Measurements from ENCODE around the gene ZNF775.

ZNF775 gene

GRCh38 chr7:150441524-150441923 is 62.4 kb downstream of the ZNF775 start:
- DNase-seq (ENCODE audit: low read depth), result no peak
- TF ChIP-seq CTCF (IDR thresholded peaks at IDR 0.05; ENCODE audit: control insufficient read depth, extremely low read depth, insufficient read depth), result no peak
- H3K4me3 ChIP-seq (ENCODE audit: low read depth, low read length), result no peak overlapping the region

- H3K4me3 ChIP-seq (ENCODE audit: low read depth, low read length), result no peak overlapping the region
- no peak for DNase-seq (ENCODE audit: low read depth)
- no peak for TF ChIP-seq CTCF (IDR thresholded peaks at IDR 0.05; ENCODE audit: control insufficient read depth, extremely low read depth, insufficient read depth)
Measured at GRCh38 chr7:150442811-150443210, 63.7 kb downstream of the ZNF775 start.

- no peak for DNase-seq (ENCODE audit: low read depth)
- TF ChIP-seq CTCF (IDR thresholded peaks at IDR 0.05; ENCODE audit: control insufficient read depth, extremely low read depth, insufficient read depth), result no peak
- H3K4me3 ChIP-seq (ENCODE audit: low read depth, low read length), result no peak overlapping the region
Measured at GRCh38 chr7:150443793-150444540, 64.8 kb downstream of the ZNF775 start.

GRCh38 chr7:150444674-150445365 is 65.7 kb downstream of the ZNF775 start:
- no peak for DNase-seq (ENCODE audit: low read depth)
- TF ChIP-seq CTCF (IDR thresholded peaks at IDR 0.05; ENCODE audit: control insufficient read depth, extremely low read depth, insufficient read depth), result no peak
- no peak overlapping the region for H3K4me3 ChIP-seq (ENCODE audit: low read depth, low read length)

GRCh38 chr7:150446288-150446938 is 67.3 kb downstream of the ZNF775 start:
- DNase-seq (ENCODE audit: low read depth), result no peak
- H3K4me3 ChIP-seq (ENCODE audit: low read depth, low read length), result no peak overlapping the region
- no peak for TF ChIP-seq CTCF (IDR thresholded peaks at IDR 0.05; ENCODE audit: control insufficient read depth, extremely low read depth, insufficient read depth)
